NCI-H1048 (cell line): ENCODE data around the gene IRAG1.

Experiments used
- DNase-seq: peaks from one replicate; lab custom pipeline; 2025; lab: John Stamatoyannopoulos, UW

The IRAG1 gene

GRCh38 chr11:10646005-10646404, 47.5 kb downstream of the IRAG1 start:
- DNase-seq = no peak

GRCh38 chr11:10645212-10645795, 48.3 kb downstream of the IRAG1 start:
- DNase-seq = no peak
